HEK293 (cell line): ENCODE measurements around the gene TTYH2.

Source experiments
- KLF1 ChIP-seq: fragments of 450-650 bp; formaldehyde crosslinking; IDR thresholded peaks from 2 replicates; pipeline ENCODE4 v1.5.1; 2016; ENCODE audit warnings: missing biosample characterization, missing genetic modification characterization
- KLF9 ChIP-seq: fragments of 450-650 bp; formaldehyde crosslinking; IDR thresholded peaks from 2 replicates; pipeline ENCODE4 v1.5.1; 2016; ENCODE audit warnings: missing biosample characterization, missing genetic modification characterization, low read depth
- OVOL3 ChIP-seq: fragments of 450-650 bp; formaldehyde crosslinking; IDR thresholded peaks from 2 replicates; pipeline ENCODE4 v1.5.1; 2016; ENCODE audit warnings: missing biosample characterization, missing genetic modification characterization
- PRDM1 ChIP-seq: fragments of 450-650 bp; formaldehyde crosslinking; IDR thresholded peaks from 2 replicates; pipeline ENCODE4; 2016; ENCODE audit warnings: missing biosample characterization, missing genetic modification characterization
- PRDM10 ChIP-seq: fragments of 450-650 bp; formaldehyde crosslinking; IDR thresholded peaks from 2 replicates; pipeline ENCODE4 v1.5.1; 2016; ENCODE audit warnings: missing biosample characterization, missing genetic modification characterization
- PRDM4 ChIP-seq: fragments of 450-650 bp; formaldehyde crosslinking; IDR thresholded peaks from 2 replicates; pipeline ENCODE4 v1.5.1; 2017; ENCODE audit warnings: missing biosample characterization, missing genetic modification characterization
- SP7 ChIP-seq: fragments of 450-650 bp; formaldehyde crosslinking; IDR thresholded peaks from 2 replicates; pipeline ENCODE4 v1.5.1; 2016; ENCODE audit warnings: missing biosample characterization, missing genetic modification characterization
- TCF7L2 ChIP-seq: IDR thresholded peaks from 2 replicates; pipeline ENCODE4 v1.6.1; 2011; ENCODE audit warnings: low read depth, mild to moderate bottlenecking, inconsistent platforms, low read length, moderate library complexity, borderline replicate concordance
- ZBTB17 ChIP-seq: fragments of 450-650 bp; formaldehyde crosslinking; IDR thresholded peaks from 2 replicates; pipeline ENCODE4 v1.5.1; 2016; ENCODE audit warnings: missing biosample characterization, missing genetic modification characterization
- ZBTB48 ChIP-seq: fragments of 450-650 bp; formaldehyde crosslinking; IDR thresholded peaks from 2 replicates; pipeline ENCODE4 v1.5.1; 2016; ENCODE audit warnings: missing biosample characterization, missing genetic modification characterization
- ZBTB49 ChIP-seq: fragments of 450-650 bp; formaldehyde crosslinking; IDR thresholded peaks from 2 replicates; pipeline ENCODE4 v1.5.1; 2016; ENCODE audit warnings: missing biosample characterization, missing genetic modification characterization, low read depth
- ZFP37 ChIP-seq: fragments of 450-650 bp; formaldehyde crosslinking; IDR thresholded peaks from 2 replicates; pipeline ENCODE4 v1.5.1; 2016; ENCODE audit warnings: missing biosample characterization, missing genetic modification characterization
- ZFP69B ChIP-seq: fragments of 450-650 bp; formaldehyde crosslinking; IDR thresholded peaks from 2 replicates; pipeline ENCODE4 v1.5.1; 2016; ENCODE audit warnings: missing biosample characterization, missing genetic modification characterization
- ZNF114 ChIP-seq: fragments of 450-650 bp; formaldehyde crosslinking; IDR thresholded peaks from 2 replicates; pipeline ENCODE4 v1.5.0; 2017; ENCODE audit warnings: missing biosample characterization, missing genetic modification characterization
- ZNF133 ChIP-seq: fragments of 450-650 bp; formaldehyde crosslinking; IDR thresholded peaks from 2 replicates; pipeline ENCODE4 v1.5.1; 2016; ENCODE audit warnings: missing biosample characterization, missing genetic modification characterization
- ZNF169 ChIP-seq: fragments of 450-650 bp; formaldehyde crosslinking; IDR thresholded peaks from 2 replicates; pipeline ENCODE4 v1.5.1; 2016; ENCODE audit warnings: missing biosample characterization, missing genetic modification characterization
- ZNF175 ChIP-seq: fragments of 450-650 bp; formaldehyde crosslinking; IDR thresholded peaks from 2 replicates; pipeline ENCODE4 v1.5.1; 2016; ENCODE audit warnings: missing biosample characterization, missing genetic modification characterization
- ZNF239 ChIP-seq: fragments of 450-650 bp; formaldehyde crosslinking; IDR thresholded peaks from 2 replicates; pipeline ENCODE4 v1.5.1; 2016; ENCODE audit warnings: missing biosample characterization, missing genetic modification characterization
- ZNF341 ChIP-seq: fragments of 450-650 bp; formaldehyde crosslinking; IDR thresholded peaks from 2 replicates; pipeline ENCODE4; 2016; ENCODE audit warnings: low read depth, missing biosample characterization, missing genetic modification characterization
- ZNF426 ChIP-seq: fragments of 450-650 bp; formaldehyde crosslinking; IDR thresholded peaks from 2 replicates; pipeline ENCODE4 v1.5.1; 2017; ENCODE audit warnings: missing biosample characterization, missing genetic modification characterization, mild to moderate bottlenecking, inconsistent platforms, moderate library complexity
- ZNF433 ChIP-seq: fragments of 450-650 bp; formaldehyde crosslinking; IDR thresholded peaks from 2 replicates; pipeline ENCODE4 v1.5.1; 2016; ENCODE audit warnings: missing biosample characterization, missing genetic modification characterization, low read depth
- ZNF548 ChIP-seq: fragments of 450-650 bp; formaldehyde crosslinking; IDR thresholded peaks from 2 replicates; pipeline ENCODE4 v1.5.1; 2016; ENCODE audit warnings: missing biosample characterization, missing genetic modification characterization
- ZNF558 ChIP-seq: fragments of 450-650 bp; formaldehyde crosslinking; IDR thresholded peaks from 2 replicates; pipeline ENCODE4 v1.5.1; 2016; ENCODE audit warnings: missing biosample characterization, missing genetic modification characterization
- ZNF560 ChIP-seq: fragments of 450-650 bp; formaldehyde crosslinking; IDR thresholded peaks from 2 replicates; pipeline ENCODE4 v1.5.1; 2017; ENCODE audit warnings: missing biosample characterization, missing genetic modification characterization, borderline replicate concordance
- ZNF561 ChIP-seq: fragments of 450-650 bp; IDR thresholded peaks from 2 replicates; pipeline ENCODE4 v1.5.1; 2018; ENCODE audit warnings: missing biosample characterization, missing genetic modification characterization, borderline replicate concordance
- ZNF639 ChIP-seq: fragments of 450-650 bp; formaldehyde crosslinking; IDR thresholded peaks from 2 replicates; pipeline ENCODE4 v1.5.1; 2016; ENCODE audit warnings: missing biosample characterization, missing genetic modification characterization
- ZNF670 ChIP-seq: fragments of 450-650 bp; formaldehyde crosslinking; IDR thresholded peaks from 2 replicates; pipeline ENCODE4 v1.5.1; 2016; ENCODE audit warnings: missing biosample characterization, missing genetic modification characterization, low read depth
- ZNF701 ChIP-seq: fragments of 450-650 bp; formaldehyde crosslinking; IDR thresholded peaks from 2 replicates; pipeline ENCODE4 v1.5.1; 2016; ENCODE audit warnings: missing biosample characterization, missing genetic modification characterization
- ZNF707 ChIP-seq: fragments of 450-650 bp; formaldehyde crosslinking; IDR thresholded peaks from 2 replicates; pipeline ENCODE4 v1.5.1; 2016; ENCODE audit warnings: missing biosample characterization, missing genetic modification characterization
- ZNF76 ChIP-seq: fragments of 450-650 bp; formaldehyde crosslinking; IDR thresholded peaks from 2 replicates; pipeline ENCODE4; 2016; ENCODE audit warnings: low read depth, missing biosample characterization, missing genetic modification characterization, borderline replicate concordance
- ZNF785 ChIP-seq: fragments of 450-650 bp; formaldehyde crosslinking; IDR thresholded peaks from 2 replicates; pipeline ENCODE4 v1.5.1; 2016; ENCODE audit warnings: missing biosample characterization, missing genetic modification characterization

TTYH2 gene

GRCh38 chr17:74212913-74213791, at the start of gene TTYH2 (continued):
- TF ChIP-seq PRDM4 (peak; percentile 94), ZNF169 (no peak), SP7 (peak; percentile 48; the same call in 1 of the 2 replicates), KLF9 (tag by site-specific recombination) (peak; percentile 54), ZNF548 (tag by site-specific recombination) (no peak), ZNF558 (no peak), PRDM10 (tag by site-specific recombination) (no peak; the same call in 1 of the 2 replicates), ZFP37 (tag by site-specific recombination) (no peak), ZNF785 (tag by site-specific recombination) (no peak), TCF7L2 (peak; percentile 47; the same call in 1 of the 2 replicates), OVOL3 (tag by site-specific recombination) (no peak), ZNF707 (tag by site-specific recombination) (no peak), ZNF560 (tag by site-specific recombination) (no peak), PRDM1 (tag by site-specific recombination) (peak; percentile 64), ZNF76 (peak; percentile 64; the same call in 1 of the 2 replicates), ZNF670 (tag by site-specific recombination) (no peak), ZNF426 (tag by site-specific recombination) (no peak), ZNF239 (no peak), ZNF175 (tag by site-specific recombination) (no peak), ZNF701 (tag by site-specific recombination) (no peak), ZFP69B (tag by site-specific recombination) (no peak), ZNF433 (tag by site-specific recombination) (no peak), ZNF133 (no peak), ZNF341 (peak; percentile 68), ZBTB49 (no peak), ZBTB48 (tag by site-specific recombination) (no peak; the same call in 1 of the 2 replicates), ZNF639 (no peak), ZBTB17 (peak; percentile 60), ZNF114 (tag by site-specific recombination) (no peak), KLF1 (peak; percentile 33; the same call in 1 of the 2 replicates), ZNF561 (tag by site-specific recombination) (no peak)
